Spinal cord (tissue), 10 donors: ENCODE measurements around the gene AIFM3. TPM values are rescaled to one million over a fixed set of nuclear protein-coding genes. Genes with fewer than 3 reads are reported as not detected.
"Not testable (repeated sequence)": the region's sequence is repeated elsewhere in the genome, so short reads cannot be mapped to it uniquely, and the experiment has no call there.

ENCODE experiments used
- DNase-seq, 6 donors: peaks; one replicate each; pipeline versions ENCODE4 v3.0.0 to v3.0.0-alpha.2; 2013 to 2015; ENCODE audit warnings: low spot score in 6 of 6, low read depth in 4 of 6
- H3K27ac ChIP-seq: one replicate; pipeline ENCODE4 v1.5.1; 2013; ENCODE audit warnings: low read depth, low read length, control low read depth
- H3K27me3 ChIP-seq: one replicate; pipeline ENCODE4 v1.6.1; 2013; ENCODE audit warnings: low read length; ENCODE audit not compliant: control insufficient read depth, insufficient read depth
- H3K36me3 ChIP-seq: one replicate; pipeline ENCODE4 v1.6.1; 2013; ENCODE audit warnings: low read length; ENCODE audit not compliant: control insufficient read depth, insufficient read depth
- H3K4me1 ChIP-seq: one replicate; pipeline ENCODE4 v1.6.1; 2013; ENCODE audit warnings: low read length; ENCODE audit not compliant: control insufficient read depth, insufficient read depth
- H3K4me3 ChIP-seq: one replicate; pipeline ENCODE4 v1.5.1; 2013; ENCODE audit warnings: low read depth, low read length, control low read depth
- H3K9me3 ChIP-seq: one replicate; pipeline ENCODE4 v1.6.1; 2013; ENCODE audit warnings: low read length; ENCODE audit not compliant: control insufficient read depth, insufficient read depth
- WGBS: methylation state at CpG from one replicate; pipeline ENCODE4 v1.1.5; 2013; ENCODE audit warnings: missing lambda C conversion rate; ENCODE audit not compliant: insufficient coverage; 5-methylcytosine and 5-hydroxymethylcytosine counted together
- polyA plus RNA-seq, 2 donors: library from polyadenylated mRNA; unstranded; fragments of 120-200 nt; gene quantifications; one replicate each; pipeline ENCODE4 v1.2.1, GENCODE V29; 2013; ENCODE audit not compliant: insufficient read length in 2 of 2
- total RNA-seq, 2 donors: library from RNA; depleted of rRNA in 1 of 2; stranded (reverse); fragments of 120-200 nt in 1 of 2; fragments of >200 nt in 1 of 2; gene quantifications; one replicate each; pipeline versions ENCODE4 v1.2.3 to v1.2.4, GENCODE V29; 2013 to 2014
- donor health status: healthy.

AIFM3 gene
- total and polyA plus RNA-seq, 4 donors: 29.4 to 147 (median 40.1) TPM

DNA sequence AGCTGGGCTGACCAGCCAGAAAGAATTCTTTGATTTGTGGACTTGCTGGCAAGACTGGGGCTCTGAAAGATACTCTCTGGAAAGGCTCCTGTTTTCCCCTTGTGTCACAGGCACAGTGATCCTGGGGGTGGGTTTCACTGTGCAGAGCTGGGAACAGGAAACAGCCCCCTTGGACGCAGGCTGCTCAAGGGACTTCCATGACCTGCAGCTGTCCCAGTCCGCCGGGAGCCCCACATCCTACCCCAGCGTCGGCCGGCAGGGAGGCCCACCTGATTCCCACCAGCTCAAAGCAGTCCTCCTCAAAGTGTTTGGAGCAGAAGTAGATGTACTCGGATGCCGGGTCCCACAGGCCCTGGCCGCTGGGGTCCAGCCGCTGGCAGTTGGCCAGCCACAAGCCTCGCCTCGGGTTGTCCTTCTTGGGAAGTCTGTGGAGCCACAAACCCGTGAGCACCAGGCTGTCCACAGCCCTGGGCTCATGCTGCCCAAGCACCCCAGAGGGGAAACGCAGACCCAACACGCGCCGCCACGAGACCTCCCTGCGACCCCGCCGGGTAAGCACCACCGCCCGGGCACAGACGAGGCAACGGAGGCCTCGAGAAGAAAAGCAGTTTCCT lies 34.0 kb downstream of the AIFM3 start:
- DNase-seq: no peak
- WGBS: 8% methylated on average over 26 of the region's 26 CpGs
- Histone ChIP-seq H3K27me3 (no peaks in the 10 kb centered on the region), H3K9me3 (no peaks in the 10 kb centered on the region), H3K27ac (peak overlapping the region; percentile 99), H3K36me3 (peaks cover 66% of the 10 kb centered on the region), H3K4me1 (peaks cover 39% of the 10 kb centered on the region), H3K4me3 (peak overlapping the region; percentile 88)

DNA sequence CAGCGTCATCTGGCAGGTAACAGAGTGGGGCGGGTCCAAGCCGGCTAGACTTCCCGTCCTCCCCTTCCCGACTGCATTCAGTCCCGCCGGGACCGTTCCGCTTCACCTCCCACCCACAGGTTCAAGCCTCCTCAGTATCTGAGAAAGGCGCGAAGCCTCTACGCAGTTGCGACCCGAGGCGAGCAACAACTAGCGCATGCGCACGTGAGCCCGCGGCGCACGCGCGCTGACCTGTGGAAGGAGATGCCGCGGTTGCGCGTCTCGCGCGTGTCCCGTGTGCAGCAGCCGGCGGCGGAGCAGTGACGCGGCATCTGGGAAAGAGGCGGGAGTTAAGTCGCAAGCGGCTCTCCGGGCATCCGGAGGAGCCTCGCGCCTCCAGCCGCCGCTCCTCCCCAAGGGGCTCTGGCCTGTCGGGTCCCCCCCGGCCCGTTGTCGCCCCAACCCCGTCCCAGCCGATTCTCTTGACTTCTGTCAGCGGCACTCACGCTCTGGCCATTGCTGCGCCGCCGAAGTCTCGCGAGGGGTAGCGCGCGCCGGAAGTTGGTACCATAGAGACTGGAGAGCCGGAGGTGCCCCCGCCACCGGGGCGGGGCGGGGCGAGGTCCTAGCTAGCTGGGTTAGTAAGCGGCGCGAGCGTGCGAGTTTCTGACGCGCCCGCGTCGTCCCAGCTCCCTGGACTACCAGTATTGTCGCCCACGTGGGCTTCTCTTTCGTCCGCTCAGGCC lies 34.7 kb downstream of the AIFM3 start, which contains the start of gene THAP7:
THAP7 (minus strand) TSS at position 518 of the 725 bp plus-strand sequence; CDS start at position 311, 207 bp downstream.
- H3K9me3 ChIP-seq: no peaks in the 10 kb centered on the region
- under 1% methylated on average over 83 of the region's 83 CpGs for WGBS
- H3K36me3 ChIP-seq: peaks cover 59% of the 10 kb centered on the region
- peak within 1 kb of the TSS; percentile 88 for H3K4me3 ChIP-seq
- peaks cover 39% of the 10 kb centered on the region for H3K4me1 ChIP-seq
- peak within 1 kb of the TSS; percentile 99 for H3K27ac ChIP-seq
- H3K27me3 ChIP-seq: no peaks in the 10 kb centered on the region
- DNase-seq: peak; percentile 88 to 99 (median 93)

DNA sequence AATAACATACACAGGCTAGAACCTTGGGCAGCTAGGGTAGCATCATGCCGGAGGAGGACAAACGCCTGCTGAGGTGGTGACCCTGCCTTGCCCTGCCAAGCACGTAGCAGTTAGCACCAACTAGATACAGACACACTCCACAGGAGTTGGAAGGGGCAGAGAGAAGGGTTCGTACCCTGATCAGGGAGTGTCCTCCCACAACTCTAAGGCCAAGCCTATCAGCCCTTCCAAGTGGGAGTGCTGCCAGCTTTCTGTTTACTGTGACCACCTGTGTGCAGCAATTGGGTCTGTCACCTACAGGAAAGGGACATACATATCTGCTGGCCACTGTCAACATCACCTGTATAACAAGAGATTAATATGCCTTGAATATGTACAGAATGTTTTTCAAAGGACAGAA lies 36.7 kb downstream of the AIFM3 start:
- H3K27ac ChIP-seq: no peak overlapping the region

DNA sequence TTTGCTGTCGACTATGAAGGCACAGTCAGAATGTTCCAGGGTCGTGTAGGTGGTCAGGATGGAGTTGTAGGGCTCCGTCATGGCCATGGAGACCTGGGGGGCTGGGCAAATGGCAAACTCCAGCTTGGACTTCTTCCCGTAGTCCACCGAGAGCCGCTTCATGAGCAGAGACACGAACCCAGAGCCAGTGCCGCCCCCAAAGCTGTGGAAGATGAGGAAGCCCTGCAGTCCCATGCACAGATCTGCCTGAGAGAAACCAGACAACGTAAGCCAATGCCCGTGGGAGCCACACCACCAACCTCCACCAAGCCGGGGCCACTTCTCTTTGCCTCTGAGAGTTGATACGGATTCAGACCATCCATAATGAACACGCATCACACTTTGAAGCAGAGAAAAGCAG lies 42.2 kb downstream of the AIFM3 start:
- Histone ChIP-seq H3K4me1 (peaks cover 21% of the 10 kb centered on the region), H3K36me3 (peaks cover 25% of the 10 kb centered on the region)
- H3K4me3 ChIP-seq, H3K27ac ChIP-seq, H3K9me3 ChIP-seq, DNase-seq, H3K27me3 ChIP-seq: not testable (repeated sequence)
- 89% methylated on average over 13 of the region's 13 CpGs for WGBS

More for the DNA sequence above, 36.7 kb downstream of the AIFM3 start:
- Histone ChIP-seq H3K9me3 (no peaks in the 10 kb centered on the region), H3K27me3 (no peaks in the 10 kb centered on the region), H3K4me3 (no peak overlapping the region), H3K36me3 (peaks cover 44% of the 10 kb centered on the region), H3K4me1 (peaks cover 39% of the 10 kb centered on the region)
- DNase-seq: no peak
- WGBS: 90% methylated on average over 2 of the region's 4 CpGs

DNA sequence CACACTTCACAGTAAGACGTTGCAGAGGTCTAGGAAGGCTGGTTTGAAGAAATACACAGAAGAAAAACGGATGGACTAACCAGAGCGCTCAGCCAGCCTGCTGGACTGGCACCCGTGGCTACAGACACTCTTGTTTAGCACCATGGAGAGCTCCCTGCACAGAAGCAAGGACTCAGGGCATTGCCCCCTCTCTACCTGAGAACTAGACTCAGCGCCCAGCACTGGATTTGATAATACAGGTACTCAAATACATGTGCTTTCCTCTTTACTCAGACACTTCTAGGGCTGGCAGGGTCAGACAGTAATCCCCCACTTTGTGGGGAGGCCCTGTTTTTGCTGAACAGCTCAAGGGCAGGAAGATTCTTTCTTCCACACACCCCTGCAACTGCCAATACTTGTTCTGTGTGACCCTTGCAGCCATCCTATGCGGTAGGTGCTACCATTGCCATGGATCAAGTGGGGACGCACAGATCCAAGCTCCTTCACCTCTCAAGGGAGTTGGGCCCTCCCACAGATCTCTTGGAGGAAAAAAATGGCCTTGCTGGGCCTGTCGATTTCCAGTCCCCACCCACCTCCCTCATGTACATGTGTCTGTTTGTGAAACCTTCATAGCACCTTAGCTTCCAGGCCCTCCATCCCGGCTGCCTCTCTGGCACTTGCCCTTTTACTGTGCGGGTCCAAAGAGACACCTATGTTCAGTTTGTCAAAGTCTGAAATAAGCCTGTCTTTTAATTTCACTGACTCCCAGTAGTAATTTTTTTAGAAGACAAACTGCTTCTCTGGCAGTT lies 42.8 kb downstream of the AIFM3 start:
- H3K9me3 ChIP-seq: no peaks in the 10 kb centered on the region
- H3K4me3 ChIP-seq: no peak overlapping the region
- peaks cover 25% of the 10 kb centered on the region for H3K36me3 ChIP-seq
- H3K27ac ChIP-seq: no peak overlapping the region
- no peaks in the 10 kb centered on the region for H3K27me3 ChIP-seq
- WGBS: 62% methylated on average over 10 of the region's 10 CpGs
- peaks cover 28% of the 10 kb centered on the region for H3K4me1 ChIP-seq
- DNase-seq: no peak

DNA sequence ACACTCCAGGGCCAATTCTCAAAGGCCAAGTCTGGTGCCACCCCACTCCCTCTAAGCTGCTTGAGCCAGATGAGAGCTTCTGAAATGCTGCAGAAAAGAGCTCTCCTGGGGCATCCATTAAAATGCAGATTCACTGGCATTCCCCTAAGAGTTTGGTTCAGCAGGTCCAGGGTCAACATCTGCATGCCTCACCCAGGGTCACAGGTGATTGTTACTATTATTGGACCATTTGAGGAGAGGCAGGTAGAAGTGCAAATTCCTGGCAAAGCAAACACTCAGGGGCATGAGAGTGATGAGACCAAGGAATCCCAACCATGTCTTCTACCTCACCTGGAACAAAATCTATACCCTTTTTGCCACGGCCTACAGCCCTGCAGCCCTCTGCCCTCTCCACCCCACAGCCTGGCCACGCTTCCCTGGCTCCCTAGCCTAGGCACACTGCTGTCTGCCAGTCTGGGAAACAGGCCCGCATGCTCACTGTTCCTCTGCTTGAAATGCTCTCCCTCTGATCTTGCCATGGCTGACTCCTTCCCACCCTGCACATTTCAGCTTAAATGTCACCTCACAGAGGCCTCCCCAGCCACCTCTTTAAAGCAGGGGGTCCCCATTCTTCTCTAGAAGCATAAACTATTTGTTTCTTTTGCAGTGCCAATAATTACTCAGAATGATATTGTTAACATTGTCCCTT lies 43.5 kb downstream of the AIFM3 start:
- Histone ChIP-seq H3K36me3 (peaks cover 18% of the 10 kb centered on the region), H3K27me3 (no peaks in the 10 kb centered on the region), H3K4me3 (no peak overlapping the region), H3K9me3 (no peaks in the 10 kb centered on the region), H3K27ac (no peak overlapping the region), H3K4me1 (peaks cover 35% of the 10 kb centered on the region)
- no peak for DNase-seq
- 89% methylated on average over 3 of the region's 3 CpGs for WGBS

DNA sequence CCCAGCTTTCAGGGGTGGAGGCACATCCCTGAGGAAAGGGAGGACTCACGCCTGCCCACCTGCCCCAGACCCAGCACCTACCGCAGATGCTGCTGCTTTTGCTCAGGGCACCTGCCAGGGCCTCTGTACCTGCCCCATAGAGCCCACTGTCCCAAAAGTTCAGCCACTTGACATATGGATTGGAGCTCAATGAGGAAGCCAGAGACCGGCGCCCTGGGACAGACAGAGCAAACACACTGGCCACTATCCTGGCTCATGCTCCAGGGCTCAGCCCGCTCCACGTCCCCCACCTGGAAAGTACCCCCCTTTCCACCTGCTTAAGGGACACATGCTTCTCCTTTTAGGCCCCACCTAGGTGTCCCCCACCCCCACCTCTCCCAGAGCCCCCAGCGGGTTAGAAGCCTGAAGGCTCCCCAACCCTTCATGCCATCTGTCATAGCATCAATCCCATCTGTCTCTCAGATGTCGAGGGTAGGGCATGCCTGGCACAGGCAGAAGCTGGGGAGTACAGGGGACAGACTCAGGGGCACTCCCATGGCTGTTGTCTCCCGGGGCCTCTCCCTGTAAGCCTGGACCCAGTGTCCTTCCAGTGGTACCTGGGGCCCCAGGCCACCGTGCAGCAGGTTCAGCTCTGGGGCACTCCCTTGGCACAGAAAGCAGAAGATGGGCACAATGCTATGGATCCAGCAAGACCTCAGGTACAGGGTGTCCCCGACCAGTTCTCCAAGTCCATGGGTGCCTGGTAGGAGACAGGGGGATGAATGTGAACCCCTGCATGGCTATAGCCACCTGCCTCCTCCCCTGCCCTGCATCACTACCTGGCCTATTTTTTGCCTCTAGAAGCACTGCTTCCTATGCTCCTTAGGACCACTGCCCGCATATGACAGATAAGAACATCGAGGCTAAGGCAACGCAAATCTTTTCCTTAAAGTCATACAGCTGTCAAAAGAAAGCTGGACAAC lies 45.7 kb downstream of the AIFM3 start:
- no peak overlapping the region for H3K27ac ChIP-seq
- H3K36me3 ChIP-seq: peaks cover 15% of the 10 kb centered on the region
- no peak overlapping the region for H3K4me3 ChIP-seq
- WGBS: 73% methylated on average over 10 of the region's 14 CpGs
- peaks cover 42% of the 10 kb centered on the region for H3K4me1 ChIP-seq
- no peaks in the 10 kb centered on the region for H3K27me3 ChIP-seq
- no peaks in the 10 kb centered on the region for H3K9me3 ChIP-seq
- peak in 1 of 6 donors; percentile 55 for DNase-seq

DNA sequence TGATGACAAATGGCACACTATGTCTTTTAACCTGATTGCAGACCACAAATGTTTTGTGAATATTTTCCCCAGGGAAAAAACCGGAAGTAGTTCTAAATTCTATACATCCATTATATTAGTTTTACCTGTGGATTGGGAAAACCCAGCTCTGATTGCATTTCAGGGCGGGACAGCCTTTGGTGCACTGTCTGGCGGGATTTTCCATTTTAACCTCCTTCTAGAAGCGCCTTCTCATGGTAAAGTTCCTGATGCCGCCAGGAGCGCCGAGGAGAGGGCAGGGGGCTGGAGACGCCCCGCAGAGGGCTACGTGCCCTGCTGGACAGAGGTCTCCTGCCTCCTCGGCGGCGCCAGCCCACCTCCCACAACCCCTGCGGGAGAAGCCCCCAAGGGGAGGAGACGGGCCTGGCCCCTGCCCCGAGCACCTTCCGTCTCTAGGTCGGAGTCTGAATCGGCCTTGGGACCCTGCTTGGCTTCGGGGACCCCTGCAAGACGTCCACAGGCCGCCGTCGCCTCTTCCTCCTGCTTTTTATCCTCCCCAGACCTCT lies 46.7 kb downstream of the AIFM3 start:
- no peaks in the 10 kb centered on the region for H3K27me3 ChIP-seq
- H3K36me3 ChIP-seq: peaks cover 10% of the 10 kb centered on the region
- DNase-seq: peak in 1 of 6 donors; percentile 54
- H3K4me3 ChIP-seq: peak overlapping the region; percentile 53
- 1% methylated on average over 21 of the region's 24 CpGs for WGBS
- H3K4me1 ChIP-seq: peaks cover 42% of the 10 kb centered on the region
- H3K27ac ChIP-seq: peak overlapping the region; percentile 77
- H3K9me3 ChIP-seq: no peaks in the 10 kb centered on the region
